PFSK-1 (cell line): ENCODE data around the gene CARD10.

Experiments
- FOXP2 ChIP-seq: optimal IDR thresholded peaks from 2 replicates; pipeline ENCODE3; 2011; ENCODE audit warnings: borderline replicate concordance, control low read depth, inconsistent platforms; ENCODE audit not compliant: insufficient read depth; ENCODE audit errors: extremely low read length, extremely low read depth
- POLR2AphosphoS5 ChIP-seq: IDR thresholded peaks from 2 replicates; pipeline ENCODE4 v1.6.1; 2012; ENCODE audit warnings: low read depth, mild to moderate bottlenecking, control low read depth, low read length, moderate library complexity
- SIN3A ChIP-seq: IDR thresholded peaks from 2 replicates; pipeline ENCODE4 v1.6.1; 2012; ENCODE audit warnings: mild to moderate bottlenecking, low read length, moderate library complexity, borderline replicate concordance; ENCODE audit not compliant: insufficient read depth
- TAF1 ChIP-seq: IDR thresholded peaks from 2 replicates; pipeline ENCODE4 v1.6.1; 2012; ENCODE audit warnings: low read length, control low read depth, borderline replicate concordance; ENCODE audit not compliant: insufficient read depth
- TF ChIP-seq, protein P1 (sequence below), 2 experiments: IDR thresholded peaks; 2 replicates each; pipeline versions ENCODE4 v1.6.1 to v1.8.0; 2011 to 2012; ENCODE audit warnings: low read depth in 2 of 2, low read length in 2 of 2, control low read depth in 1 of 2, inconsistent platforms in 1 of 2, mild to moderate bottlenecking in 1 of 2, moderate library complexity in 1 of 2; ENCODE audit not compliant: insufficient read depth in 1 of 2

CARD10 gene

DNA sequence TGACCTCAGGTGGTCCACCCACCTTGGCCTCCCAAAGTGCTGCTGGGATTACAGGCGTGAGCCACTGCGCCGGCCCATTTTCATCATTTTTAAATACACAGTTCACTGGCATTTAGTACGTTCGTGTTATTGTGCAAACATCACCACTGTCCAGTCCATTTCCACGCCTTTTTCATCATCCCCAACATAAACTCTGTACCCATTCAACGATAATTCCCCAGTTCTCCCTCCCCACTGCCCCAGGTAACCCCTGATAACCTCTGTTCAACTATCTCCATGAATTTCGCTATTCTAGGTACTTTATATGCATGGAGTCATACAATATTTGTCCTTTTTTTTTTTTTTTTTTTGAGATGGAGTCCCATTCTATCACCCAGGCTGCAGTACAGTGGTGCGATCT, 73.7 kb downstream of the CARD10 start:
- TF ChIP-seq SIN3A (no peak), FOXP2 (no peak), POLR2AphosphoS5 (no peak), TAF1 (no peak)
- TF ChIP-seq, protein P1, sequence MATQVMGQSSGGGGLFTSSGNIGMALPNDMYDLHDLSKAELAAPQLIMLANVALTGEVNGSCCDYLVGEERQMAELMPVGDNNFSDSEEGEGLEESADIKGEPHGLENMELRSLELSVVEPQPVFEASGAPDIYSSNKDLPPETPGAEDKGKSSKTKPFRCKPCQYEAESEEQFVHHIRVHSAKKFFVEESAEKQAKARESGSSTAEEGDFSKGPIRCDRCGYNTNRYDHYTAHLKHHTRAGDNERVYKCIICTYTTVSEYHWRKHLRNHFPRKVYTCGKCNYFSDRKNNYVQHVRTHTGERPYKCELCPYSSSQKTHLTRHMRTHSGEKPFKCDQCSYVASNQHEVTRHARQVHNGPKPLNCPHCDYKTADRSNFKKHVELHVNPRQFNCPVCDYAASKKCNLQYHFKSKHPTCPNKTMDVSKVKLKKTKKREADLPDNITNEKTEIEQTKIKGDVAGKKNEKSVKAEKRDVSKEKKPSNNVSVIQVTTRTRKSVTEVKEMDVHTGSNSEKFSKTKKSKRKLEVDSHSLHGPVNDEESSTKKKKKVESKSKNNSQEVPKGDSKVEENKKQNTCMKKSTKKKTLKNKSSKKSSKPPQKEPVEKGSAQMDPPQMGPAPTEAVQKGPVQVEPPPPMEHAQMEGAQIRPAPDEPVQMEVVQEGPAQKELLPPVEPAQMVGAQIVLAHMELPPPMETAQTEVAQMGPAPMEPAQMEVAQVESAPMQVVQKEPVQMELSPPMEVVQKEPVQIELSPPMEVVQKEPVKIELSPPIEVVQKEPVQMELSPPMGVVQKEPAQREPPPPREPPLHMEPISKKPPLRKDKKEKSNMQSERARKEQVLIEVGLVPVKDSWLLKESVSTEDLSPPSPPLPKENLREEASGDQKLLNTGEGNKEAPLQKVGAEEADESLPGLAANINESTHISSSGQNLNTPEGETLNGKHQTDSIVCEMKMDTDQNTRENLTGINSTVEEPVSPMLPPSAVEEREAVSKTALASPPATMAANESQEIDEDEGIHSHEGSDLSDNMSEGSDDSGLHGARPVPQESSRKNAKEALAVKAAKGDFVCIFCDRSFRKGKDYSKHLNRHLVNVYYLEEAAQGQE (IDR thresholded peaks at IDR 0.05; ENCODE audit: insufficient read depth in 1 of 2, low read depth in 2 of 2, low read length in 2 of 2) = no peak

DNA sequence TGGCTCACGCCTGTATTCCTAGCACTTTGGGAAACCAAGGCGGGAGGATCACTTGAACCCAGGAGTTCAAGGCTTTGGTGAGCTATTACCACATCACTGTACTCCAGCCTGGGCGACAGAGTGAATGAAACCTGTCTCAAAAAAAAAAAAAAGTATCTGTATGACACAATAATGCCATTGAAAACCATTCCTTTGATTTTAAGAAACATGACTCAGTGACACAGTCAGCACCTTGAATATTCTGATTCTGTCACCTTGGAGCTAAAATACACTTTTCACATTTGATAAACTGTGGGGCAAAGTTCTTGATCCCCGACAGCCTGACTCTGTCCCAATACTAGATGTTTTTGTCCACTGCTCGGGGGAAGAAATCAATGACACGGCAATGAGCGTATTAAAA, 75.2 kb downstream of the CARD10 start:
- no peak for TF ChIP-seq POLR2AphosphoS5
- TF ChIP-seq, protein P1 (IDR thresholded peaks at IDR 0.05; ENCODE audit: insufficient read depth in 1 of 2, low read depth in 2 of 2, low read length in 2 of 2) = no peak

DNA sequence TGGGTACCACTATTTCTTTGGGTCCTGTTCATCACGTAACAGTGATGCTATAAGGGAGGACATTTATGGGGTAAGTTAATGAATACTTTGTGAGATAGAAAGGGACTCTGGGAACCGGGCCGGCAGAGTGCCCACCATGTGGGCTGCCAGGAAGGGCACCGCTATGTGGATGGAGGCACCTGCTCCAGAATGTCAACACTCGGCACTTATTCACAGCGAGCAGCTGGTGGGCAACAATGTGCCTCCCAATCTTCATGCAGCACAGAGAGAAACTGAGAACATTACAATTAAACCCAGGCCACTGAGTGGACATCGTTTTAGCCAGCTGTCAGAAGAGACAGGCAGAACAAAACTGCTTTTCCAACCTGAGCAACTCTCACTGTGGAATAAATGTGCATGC, 76.1 kb downstream of the CARD10 start:
- TF ChIP-seq POLR2AphosphoS5 (no peak), FOXP2 (no peak), TAF1 (no peak), SIN3A (no peak)
- TF ChIP-seq, protein P1 (IDR thresholded peaks at IDR 0.05; ENCODE audit: insufficient read depth in 1 of 2, low read depth in 2 of 2, low read length in 2 of 2) = no peak

DNA sequence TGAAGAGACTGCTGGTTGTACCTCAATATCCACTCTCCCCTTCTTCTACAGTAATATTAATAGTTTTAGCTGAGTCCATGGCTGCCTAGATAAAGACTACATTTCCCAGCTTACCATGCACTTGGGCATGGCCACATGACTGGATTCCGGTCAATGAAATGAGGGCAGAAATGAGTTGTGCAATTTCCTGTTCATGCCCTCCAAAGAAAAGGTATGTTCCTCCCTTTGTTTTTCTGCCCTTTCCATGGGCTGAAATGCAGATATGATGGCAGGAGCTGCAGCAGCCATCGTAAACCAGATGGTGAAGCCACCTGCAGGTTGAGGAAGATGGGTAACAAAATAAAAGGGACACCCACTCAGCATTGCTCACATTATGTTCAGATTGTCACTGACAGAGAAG, 76.7 kb downstream of the CARD10 start:
- TF ChIP-seq TAF1 (no peak), SIN3A (no peak), POLR2AphosphoS5 (no peak), FOXP2 (no peak)
- TF ChIP-seq, protein P1 (IDR thresholded peaks at IDR 0.05; ENCODE audit: insufficient read depth in 1 of 2, low read depth in 2 of 2, low read length in 2 of 2) = no peak

DNA sequence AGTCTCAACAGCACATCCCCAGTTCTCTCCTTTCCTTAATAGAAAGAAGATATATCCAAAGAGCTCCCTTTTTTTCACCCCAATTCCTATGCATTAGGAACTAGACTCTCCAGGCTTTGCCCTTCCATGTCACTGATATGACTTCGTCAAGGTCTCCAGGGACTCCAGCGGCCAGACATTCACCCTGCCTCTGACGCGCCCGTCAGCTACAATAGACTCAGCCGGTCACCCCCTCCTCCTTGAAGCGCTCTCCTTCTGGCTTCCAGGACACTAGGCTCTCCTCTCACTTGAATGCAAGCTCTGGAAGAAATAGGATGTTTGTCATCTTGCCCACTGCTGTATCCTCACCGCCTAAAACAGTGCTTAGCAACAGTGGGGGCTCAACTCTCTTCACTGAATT, 77.1 kb downstream of the CARD10 start:
- TF ChIP-seq POLR2AphosphoS5 = no peak
- TF ChIP-seq TAF1 = no peak
- no peak for TF ChIP-seq SIN3A
